Measurements from ENCODE around the gene TGFBRAP1.
"Not testable (repeated sequence)": the region's sequence is repeated elsewhere in the genome, so short reads cannot be mapped to it uniquely, and the experiment has no call there.

TGFBRAP1 gene

DNA sequence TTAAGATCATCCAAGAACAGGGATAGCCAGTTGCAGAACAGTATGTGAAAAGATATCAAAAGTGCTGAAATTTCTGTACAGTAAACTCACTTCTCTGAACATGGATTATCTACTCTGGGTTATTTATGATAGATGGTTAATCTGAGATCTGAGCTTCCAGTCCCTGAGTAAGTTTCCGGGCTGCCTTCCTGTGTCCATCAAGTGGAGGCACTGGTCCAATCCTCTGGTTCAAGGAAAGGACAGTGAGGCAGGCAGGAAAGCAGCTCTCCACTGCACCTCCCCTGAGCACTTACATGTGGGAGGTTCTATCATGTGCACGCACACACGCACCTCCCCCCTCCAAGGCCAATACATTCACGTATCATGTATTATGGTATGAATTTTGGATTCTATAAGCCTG is 55.5 kb downstream of the TGFBRAP1 start:
- no peak for DNase-seq (ENCODE audit: low read depth in 2 of 2)

DNA sequence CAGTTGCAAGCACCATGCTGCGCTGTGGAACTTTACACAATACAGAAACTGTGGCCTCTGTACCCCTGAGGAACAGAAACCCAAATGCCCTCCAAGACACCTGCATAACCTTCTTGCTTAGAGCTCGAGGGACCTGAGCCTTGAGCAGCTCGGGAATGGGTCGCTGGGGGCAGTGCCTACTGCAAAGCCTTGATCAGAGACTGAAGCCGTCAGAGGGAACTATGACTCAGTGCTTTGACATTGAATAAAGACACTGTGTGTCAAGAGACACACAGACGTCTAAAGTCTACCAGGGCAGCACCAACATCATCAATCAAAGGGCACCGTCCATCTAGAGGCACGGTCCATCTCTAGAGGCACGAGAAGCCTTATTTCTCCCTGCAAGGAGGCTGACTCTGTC is 57.4 kb downstream of the TGFBRAP1 start:
- DNase-seq (ENCODE audit: low read depth in 2 of 2): no peak

DNA sequence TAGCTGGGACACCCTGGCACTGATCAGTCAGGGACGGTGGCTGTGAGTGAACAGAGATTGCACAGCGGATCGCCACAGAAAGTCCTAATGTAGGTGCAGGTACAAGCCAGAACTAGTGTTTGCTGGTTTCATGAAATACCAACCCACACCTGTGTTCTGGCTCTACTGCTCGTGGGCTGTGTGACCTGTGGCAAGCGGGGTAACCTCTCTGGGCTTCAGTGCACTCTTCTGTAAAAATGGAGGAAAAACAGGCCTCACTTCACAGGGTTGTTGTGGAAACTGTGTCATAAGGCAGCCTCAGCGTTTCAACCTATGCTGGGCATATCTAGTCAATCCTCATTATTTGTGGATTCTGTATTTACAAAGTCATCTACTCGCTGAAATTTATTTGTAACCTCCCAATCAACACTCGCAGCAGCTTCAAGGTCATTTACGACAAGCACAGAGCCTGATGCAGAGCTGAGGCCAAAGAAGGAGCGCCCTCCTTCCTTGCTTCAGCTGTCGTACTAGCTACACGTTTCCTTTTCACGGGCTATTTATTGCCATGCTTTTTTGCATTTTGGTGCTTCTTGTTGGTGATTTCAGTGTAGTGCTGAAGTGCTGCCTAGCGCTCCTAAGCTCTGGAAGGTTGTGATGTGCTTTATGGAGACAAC is 58.0 kb downstream of the TGFBRAP1 start:
- DNase-seq (ENCODE audit: low read depth in 2 of 2): no peak

DNA sequence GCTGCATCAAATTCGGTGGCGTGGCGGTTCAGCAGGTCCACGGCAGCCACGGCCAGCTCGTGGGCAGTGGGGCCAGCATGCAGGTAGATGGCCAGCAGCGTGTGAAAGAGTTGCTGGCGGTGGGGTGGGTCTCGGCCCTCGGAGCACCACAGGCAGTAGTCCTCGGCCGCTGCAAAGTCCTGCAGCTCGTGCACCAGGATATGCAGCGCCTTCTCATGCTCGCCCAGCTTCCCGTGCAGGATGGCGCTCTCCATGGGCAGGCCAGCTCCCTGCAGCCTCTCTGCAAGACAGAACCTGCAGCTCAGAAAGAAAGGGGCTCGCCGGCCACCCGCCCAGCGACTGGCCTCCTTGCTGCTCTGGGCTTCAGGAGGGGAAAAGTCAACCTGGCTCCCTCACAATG is 60.1 kb downstream of the TGFBRAP1 start:
- DNase-seq (ENCODE audit: low read depth in 2 of 2): no peak

DNA sequence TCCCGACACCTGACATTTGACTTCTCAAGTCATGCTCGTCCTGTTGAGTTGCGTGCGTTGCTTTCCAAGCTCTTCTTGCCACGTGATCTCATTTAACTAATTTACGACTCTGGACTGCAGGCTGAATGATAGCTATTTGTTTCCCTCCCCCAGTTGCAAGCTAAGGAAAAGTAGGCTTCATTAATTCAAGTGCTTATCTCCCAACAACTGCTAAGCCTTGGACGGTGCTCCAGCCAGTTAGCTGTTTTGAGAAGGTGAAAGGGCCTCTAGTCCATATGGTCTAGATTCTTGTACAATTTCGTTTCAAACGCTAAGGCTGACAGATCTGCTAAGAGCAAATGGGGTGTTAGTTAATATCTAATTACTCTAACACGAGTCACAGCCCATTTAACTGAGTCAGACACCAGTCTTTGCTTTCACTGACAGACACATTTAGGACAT is 66.9 kb downstream of the TGFBRAP1 start:
- DNase-seq (ENCODE audit: low read depth in 2 of 2): no peak

DNA sequence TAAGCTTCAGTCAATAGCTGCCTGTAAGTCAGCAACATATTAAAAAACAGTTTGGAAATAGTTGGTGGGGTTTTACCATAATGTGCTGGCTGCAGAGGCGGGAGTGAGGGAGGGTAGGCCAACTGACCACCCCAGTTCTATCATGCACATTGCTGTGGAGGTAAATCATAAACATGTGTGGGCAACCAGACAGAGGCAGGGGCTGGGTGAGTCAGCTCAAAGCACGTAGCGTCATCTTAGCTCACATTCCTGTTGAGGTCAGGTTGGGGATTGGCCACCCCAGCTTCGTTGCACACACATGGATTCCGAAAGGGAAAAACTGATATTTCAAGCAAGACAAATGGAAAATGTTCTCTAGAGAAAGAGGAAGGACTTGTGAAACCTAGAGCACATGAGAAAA is 68.5 kb downstream of the TGFBRAP1 start:
- DNase-seq (ENCODE audit: low read depth in 2 of 2): no peak

DNA sequence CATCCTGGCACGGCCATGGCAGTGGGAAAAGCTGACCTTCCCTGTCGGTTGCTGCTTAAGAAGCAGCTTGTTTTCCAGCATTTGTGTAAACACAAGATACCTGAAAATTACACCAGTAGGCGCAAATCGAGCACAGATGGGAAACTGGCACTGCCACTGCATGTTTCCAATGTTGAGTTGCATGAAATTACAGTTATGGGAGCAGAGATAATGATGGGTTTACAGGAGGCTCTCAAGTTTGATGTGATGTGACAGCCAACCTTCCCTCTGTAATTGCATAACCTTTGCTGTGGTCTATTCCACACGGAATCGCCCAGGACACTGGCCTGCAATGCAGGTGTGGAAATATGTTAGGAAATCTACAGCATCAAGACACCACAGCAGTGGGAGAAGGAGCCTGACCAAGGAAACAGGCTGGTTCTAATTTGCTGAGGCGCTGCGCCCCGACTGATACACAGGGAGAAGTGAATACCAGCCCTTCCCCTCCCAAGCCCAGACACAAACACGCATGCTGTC is 70.6 kb downstream of the TGFBRAP1 start:
- DNase-seq (ENCODE audit: low read depth in 2 of 2): no peak

DNA sequence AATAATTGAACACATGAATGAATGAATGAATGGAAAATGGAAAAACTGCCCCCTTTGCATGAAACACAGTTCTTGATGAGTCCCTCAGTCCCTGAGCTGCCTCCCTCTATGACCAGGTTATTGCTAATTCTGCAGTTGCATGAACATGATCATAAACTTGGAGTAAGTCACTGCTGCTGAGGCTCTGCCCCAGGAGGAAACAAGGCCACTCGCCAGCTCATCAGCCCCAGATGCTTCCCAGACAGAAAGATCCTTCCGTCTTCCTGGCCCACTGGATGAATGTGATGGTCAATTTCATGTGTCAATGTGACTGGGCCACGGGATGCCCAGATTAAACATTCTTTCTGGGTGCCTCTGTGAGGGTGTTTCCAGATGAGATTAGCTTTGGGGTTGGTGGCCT is 71.6 kb downstream of the TGFBRAP1 start:
- no peak for DNase-seq (ENCODE audit: low read depth in 2 of 2)

DNA sequence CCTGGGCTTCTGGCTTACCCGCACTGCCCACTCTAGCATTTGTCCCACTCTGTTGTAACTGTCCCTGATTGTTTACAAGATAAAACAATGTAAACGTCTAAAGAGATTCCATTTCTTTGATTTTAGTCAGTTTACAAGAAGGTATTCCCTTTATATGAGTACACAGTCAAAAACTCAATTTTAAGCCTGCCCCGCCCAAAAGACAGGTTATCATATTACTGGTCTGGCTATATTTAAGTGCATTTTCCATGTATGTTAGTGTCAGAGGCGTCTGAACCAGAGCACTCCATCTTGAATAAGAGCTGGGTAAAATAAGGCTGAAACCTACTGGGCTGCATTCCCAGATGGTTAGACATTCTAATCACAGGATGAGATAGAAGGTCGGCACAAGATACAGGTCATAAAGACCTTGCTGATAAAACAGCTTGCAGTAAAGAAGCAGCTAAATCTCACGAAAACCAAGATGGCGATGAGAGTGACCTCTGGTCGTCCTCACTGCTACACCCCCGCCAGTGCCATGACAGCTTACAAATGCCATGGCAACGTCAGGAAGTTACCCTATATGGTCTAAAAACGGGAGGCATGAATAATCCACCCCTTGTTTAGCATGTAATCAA is 73.0 kb downstream of the TGFBRAP1 start:
- DNase-seq (ENCODE audit: low read depth in 2 of 2): no peak

DNA sequence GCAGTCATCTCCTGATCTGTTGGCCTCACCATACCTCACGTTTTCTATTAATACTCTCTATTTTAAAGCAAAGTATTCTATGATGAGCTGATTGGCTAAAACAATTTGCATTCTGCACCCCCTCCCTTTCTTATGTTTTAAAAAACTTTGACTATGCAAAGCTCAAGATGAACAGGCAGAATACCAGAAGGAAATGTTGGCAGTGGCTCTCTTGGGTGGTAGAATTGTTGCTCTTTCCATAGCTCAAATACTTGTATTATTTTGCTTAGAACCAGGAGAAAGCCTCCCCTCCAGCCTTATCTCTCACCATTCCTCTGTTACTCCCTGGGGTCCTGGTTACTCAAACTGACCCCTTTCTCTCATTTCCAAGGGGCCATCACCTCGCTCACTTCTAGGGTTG is 73.6 kb downstream of the TGFBRAP1 start:
- DNase-seq (ENCODE audit: low read depth in 2 of 2): no peak

DNA sequence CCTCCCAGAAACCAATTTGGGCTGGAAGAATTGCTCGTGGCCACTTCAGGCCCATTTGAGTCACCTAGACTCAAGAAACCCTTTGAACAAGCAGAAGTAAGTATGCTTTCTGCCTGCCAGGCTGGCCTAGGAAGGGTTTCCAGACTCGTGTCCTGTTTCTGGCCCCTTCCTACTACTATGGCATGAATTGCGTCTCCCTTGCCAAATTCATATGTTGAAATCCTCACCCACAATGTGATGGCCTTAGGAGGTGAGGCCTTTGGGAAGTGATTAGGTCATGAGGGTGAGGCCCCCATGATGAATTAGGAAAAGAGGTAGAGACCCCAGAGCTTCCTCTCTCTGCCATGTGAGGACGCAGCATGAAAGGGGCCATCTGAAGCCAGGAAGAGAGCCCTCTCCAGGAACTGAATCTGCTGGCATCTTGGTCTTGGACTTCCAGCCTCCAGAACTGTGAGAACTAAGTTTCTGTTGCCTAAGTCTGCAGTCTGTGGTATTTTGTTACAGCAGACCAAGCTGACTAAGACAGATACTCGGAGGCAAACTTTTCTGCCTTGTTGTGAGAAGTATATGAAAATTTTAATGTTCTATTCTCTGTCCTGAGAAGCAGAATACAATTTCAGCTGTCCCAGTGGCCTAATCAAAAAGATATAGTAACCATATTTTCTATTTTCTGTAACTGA is 74.9 kb downstream of the TGFBRAP1 start:
- DNase-seq (ENCODE audit: low read depth in 2 of 2): no peak

DNA sequence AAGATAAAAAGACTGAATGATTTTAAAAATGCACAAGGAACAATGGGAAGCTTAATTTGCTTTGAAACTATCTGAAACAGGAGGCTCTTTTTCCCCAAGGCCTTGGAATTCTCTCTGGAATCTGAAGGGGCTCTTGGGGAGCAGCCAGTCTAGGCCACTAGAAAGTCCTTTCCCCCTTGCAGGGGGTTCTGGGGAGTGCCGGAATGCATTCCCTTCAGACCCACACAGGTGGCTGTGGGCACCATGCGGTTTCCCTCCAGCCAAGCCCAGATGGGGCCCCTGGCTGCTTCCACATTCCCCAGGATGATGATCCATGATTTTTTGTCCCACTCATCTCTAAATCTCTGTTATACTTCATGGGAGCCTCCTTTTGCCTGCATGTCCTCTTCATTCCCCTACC is 77.3 kb downstream of the TGFBRAP1 start:
- DNase-seq (ENCODE audit: low read depth in 2 of 2): no peak

DNA sequence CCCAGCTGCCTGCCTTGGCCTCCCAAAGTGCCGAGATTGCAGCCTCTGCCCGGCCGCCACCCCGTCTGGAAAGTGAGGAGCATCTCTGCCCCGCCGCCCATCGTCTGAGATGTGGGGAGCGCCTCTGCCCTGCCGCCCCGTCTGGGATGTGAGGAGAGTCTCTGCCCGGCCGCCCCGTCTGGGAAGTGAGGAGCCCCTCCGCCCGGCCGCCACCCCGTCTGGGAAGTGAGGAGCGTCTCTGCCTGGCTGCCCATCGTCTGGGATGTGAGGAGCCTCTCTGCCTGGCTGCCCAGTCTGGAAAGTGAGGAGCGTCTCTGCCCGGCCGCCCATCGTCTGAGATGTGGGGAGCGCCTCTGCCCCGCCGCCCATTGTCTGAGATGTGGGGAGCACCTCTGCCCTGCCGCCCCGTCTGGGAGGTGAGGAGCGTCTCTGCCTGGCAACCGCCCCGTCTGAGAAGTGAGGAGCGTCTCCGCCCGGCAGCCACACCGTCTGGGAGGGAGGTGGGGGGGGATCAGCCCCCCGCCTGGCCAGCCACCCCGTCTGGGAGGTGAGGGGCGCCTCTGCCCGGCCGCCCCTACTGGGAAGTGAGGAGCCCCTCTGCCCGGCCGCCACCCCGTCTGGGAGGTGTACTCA is 78.4 kb downstream of the TGFBRAP1 start:
- DNase-seq (ENCODE audit: low read depth in 2 of 2): not testable (repeated sequence)

DNA sequence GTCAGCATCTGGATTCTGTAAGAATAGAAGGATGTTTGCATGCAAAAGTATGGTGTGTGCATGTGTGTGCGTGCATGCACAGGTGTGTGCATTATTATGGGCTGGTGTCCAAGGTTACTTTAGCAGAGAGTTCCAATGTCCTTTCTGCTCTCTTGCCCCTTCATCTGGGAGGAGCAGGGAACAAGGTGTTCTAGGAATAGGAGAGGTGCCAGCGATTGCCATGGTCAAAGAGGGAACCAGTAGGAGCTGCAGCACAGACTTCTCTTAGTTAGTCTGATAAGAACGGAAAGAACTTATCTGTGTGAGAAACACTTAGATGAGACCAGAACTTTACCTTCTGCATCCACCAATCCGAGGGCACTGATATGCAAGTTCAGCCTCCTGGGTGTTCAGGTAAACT is 79.6 kb downstream of the TGFBRAP1 start:
- no peak for DNase-seq (ENCODE audit: low read depth in 2 of 2)

DNA sequence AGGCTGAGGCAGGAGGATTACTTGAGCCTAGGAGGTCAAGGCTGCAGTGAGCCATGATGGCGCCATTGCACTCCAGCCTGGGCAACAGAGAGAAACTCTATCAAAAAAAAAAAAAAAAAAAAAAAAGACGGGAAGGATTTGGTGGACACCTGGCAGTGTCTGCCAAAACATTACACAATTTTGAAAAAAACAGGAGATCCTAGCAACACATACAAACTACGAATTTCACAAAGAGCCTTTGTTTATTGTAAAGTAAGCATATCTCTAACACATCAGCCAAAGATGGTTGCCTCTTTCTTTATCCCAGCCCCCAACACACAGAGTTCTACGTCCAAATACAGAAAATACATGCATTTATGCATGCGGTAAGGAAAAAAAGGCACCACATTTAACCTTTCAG is 80.4 kb downstream of the TGFBRAP1 start:
- no peak for DNase-seq (ENCODE audit: low read depth in 2 of 2)

DNA sequence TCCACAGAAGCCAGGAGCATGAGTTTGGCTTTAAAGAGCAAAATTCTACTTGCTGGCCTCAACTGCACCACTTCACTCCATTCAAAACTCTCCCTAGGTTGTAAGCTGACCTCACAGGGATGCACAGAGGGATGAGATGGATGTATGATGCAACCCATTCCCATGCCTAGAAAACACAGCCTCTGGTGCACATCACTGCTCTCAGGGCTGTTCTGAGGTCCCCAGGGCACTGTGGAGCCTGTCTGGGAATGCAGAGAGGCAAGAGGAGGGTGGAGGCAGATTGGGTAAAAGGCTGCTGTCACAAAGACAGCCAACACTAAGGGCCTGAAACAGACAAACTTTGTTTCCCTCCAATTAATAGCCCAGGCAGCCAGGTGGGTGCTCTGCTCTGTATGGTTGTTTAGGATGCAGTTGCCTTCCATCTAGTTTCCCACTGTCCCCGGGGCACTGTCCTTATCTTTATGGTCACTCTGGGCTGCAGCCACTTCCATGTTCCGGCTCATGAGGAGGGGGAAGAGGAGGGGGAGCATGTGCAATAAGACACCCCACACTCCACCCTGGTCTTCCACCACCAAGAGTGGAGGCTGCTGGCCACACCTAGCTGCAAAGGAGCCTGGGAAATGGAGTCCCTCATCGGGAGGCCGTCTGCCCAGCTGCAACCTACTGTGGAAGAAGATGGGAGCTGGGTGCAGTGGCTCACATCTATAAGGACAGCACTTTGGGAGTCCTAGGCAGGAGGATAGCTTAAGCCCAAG is 81.0 kb downstream of the TGFBRAP1 start:
- no peak for DNase-seq (ENCODE audit: low read depth in 2 of 2)

DNA sequence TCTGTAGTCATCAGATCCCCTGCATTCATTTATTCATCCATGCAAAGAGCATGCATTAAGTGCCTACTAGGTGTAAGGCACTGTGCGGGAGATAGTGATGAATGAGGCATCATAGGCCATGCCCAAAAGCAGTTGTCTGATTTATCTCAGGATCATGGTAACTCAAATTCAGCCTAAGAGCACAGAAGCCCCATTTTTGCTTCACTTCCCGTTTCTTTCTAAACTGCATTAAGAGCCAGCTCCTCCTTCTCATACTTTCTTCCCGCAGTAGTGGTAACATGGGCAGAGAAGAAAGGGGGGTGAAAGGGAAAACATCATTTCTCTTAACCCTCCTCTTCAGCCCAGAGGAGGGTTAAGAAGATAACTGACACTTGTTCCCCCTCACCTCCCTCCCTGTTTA is 85.1 kb downstream of the TGFBRAP1 start:
- DNase-seq (ENCODE audit: low read depth in 2 of 2): no peak

DNA sequence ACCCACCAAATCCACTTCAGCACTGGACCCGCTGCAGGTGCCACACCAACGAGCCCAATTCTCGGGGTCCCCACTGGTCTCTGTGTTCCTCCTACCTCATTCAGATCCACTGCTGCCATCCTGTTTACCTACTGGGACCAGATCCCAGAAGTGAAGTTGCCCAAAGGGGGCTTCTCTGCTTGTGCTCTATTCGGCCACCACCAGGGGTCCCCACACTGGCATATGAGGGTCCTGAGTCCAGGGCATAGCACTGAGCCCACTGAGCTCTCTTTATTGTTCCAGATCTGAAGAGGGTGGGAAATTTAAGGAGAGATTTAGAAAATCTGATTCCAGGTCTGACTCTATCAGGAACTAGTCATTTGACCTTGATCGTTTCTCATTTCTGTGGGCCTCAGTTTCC is 85.6 kb downstream of the TGFBRAP1 start:
- no peak for DNase-seq (ENCODE audit: low read depth in 2 of 2)

DNA sequence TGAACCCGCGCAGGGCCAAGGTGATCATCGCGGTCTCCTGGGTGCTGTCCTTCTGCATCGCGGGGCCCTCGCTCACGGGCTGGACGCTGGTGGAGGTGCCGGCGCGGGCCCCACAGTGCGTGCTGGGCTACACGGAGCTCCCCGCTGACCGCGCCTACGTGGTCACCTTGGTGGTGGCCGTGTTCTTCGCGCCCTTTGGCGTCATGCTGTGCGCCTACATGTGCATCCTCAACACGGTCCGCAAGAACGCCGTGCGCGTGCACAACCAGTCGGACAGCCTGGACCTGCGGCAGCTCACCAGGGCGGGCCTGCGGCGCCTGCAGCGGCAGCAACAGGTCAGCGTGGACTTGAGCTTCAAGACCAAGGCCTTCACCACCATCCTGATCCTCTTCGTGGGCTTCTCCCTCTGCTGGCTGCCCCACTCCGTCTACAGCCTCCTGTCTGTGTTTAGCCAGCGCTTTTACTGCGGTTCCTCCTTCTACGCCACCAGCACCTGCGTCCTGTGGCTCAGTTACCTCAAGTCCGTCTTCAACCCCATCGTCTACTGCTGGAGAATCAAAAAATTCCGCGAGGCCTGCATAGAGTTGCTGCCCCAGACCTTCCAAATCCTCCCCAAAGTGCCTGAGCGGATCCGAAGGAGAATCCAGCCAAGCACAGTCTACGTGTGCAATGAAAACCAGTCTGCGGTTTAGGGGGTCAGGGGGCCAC is 87.1 kb downstream of the TGFBRAP1 start:
- no peak for DNase-seq (ENCODE audit: low read depth in 2 of 2)

DNA sequence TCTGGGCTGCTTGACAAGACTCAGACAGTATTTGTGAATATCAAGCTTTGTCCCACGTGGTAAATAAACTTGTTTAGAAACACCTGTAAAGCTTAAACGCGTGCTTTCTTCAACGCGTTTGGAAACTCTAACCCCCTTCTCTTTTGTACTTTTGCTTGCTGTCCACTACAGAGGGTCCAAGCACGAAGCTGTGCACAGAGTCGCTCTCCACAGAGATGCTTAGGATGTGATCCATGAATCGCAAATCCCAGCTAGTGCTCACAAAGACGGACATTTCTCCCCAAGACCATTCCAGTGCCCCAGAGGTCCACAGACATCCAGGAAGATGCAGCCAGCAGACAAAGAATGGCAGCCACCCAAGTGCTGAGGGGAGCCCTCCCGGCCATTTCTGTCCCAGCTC is 88.1 kb downstream of the TGFBRAP1 start, which contains the start of gene GPR45:
TSS of gene GPR45 (plus strand) at position 301 of the 400 bp plus-strand sequence. CDS start 116 bp downstream, outside the sequence.
- DNase-seq (ENCODE audit: low read depth in 2 of 2): no peak

DNA sequence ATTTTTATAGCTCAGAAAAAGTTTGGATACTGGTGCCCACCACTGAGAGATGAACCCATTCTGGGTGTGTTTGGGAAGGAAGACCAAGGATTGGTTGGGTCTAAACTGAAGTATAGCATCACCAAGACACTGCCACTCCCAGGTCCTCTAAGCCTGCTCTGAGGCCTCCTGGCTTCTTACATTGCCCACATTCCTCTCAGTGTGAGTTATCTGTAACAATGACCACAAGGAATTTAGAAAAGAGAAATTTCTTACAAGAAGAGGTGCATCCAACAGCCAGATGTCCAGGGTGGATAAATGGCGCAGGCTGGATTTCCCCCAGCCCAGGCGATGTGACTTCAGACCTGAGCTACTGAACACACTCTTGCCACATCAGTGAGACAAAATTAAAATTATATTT is 89.6 kb downstream of the TGFBRAP1 start:
- DNase-seq (ENCODE audit: low read depth in 2 of 2): no peak

Measured in stimulated activated CD8-positive, alpha-beta memory T cell treated with anti-CD3 and anti-CD28 coated beads, Interleukin-7, amount 100 ng/mL, for 1 hour (primary cell).